Stimulated activated CD4-positive, alpha-beta T cell treated with anti-CD3 and anti-CD28 coated beads, Interleukin-2, amount 100 ng/mL, for 24 hours (primary cell): Measurements from ENCODE around the gene RNF208.

Experiments used
- DNase-seq, 2 donors: peaks; one replicate each; pipeline ENCODE4 v3.0.0-alpha.2; 2020

The RNF208 gene

DNA sequence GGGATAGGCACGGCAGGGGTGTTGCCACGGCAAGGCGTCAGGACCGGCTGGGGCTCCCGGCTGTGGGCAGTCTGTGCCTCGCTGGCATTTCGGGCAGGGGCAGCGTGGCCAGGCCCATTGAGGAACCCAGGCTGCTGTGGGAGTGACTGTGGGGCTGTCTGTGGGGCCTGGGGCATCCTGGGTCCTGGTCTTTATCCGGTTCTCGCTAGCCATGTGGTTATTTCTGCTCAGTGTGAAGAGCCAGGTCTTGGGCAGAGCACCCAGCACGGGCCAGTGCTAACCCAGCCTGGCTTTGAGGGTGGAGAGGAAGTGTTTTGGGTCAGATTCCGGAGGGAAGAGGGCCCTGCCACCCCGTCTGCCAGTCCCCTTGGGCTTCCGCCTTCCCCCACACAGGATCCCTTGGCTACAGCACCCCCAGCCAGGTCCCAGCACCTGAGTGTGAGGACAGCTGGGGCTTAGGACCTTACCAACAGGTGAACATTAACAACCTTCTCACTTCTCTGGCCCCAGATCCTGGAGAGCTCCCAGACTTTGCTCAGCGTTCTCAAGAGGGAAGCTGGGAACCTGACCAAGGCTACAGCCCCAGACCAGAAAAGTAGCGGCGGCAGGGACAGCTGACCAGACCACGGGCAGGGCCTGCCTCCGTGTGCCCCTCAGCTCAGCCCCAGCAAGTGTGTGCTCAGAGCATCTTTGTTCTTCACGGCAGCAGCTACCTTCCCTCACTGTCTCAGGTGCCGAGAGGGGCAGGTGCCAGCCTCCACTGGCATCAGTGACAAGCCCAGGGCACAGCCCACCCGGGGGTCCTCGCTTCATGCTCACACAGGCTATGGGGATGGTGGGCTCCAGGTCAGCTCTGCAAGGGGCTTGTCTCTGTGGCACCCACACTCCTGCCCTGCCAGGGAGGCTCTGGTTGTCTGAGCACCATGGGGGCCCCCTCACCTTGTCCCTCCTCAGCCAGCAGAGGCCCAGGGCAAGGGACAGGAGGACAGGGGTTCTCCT, 32.4 kb downstream of the RNF208 start:
- no peak for DNase-seq

DNA sequence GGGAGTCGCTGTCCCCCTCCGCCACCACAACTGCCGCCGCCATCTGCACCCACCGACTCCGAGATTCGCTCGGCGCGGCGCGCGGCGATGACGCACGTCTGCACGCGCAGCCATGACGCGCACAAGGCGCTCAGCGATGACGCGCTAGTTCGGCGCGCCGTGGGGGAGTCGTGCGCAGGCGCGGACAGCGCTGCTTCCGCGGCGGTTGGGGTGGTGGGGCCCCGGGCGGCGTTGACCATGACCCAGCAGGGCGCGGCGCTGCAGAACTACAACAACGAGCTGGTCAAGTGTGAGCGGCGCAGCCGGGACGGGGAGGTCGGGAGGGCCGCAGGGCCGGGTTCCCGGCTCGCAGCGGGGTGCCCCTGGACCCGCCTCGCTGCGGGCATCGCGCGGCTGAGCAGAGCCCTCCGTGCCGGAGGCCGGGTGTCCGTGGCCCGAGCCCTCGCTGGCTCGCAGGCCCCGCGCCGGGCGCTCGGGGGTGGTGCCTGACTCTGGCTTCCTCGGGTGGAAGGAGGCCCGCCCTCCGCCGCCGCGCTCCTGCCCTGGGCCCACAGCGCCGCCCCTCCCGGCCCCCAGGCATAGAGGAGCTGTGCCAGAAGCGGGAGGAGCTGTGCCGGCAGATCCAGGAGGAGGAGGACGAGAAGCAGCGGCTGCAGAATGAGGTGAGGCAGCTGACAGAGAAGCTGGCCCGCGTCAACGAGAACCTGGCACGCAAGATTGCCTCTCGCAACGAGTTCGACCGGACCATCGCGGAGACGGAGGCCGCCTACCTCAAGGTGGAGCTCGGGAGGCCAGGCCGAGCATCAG, 33.3 kb downstream of the RNF208 start, which contains the start of the genes ANAPC2 and SSNA1:
TSS of gene ANAPC2 (minus strand) at position 71 of the 807 bp plus-strand sequence. CDS start at position 43, 28 bp downstream.
TSS of gene SSNA1 (plus strand) at position 187 of the 807 bp plus-strand sequence. CDS start at position 238, 51 bp downstream.
- DNase-seq, result peak; percentile 93 to 95

DNA sequence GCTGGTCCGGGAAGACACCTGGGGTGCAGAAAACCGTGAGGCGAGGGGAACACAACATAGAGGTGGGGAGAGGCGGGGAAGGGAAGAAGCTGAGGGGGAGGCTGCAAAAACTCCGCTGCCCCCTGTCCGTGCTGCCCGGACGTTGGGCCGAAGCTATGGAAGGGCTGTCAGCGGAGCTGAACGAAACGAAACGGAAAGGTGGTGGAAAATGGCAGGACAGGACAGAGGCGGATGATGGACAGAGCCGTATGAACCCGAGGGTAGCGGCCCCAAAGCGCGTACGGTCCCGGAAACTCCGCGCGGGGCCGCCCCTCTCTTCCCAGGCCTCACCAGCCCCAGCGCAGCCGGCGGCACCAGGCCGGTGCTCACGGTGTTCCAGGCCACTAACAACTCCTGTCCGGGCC, 34.0 kb downstream of the RNF208 start:
- no peak for DNase-seq

DNA sequence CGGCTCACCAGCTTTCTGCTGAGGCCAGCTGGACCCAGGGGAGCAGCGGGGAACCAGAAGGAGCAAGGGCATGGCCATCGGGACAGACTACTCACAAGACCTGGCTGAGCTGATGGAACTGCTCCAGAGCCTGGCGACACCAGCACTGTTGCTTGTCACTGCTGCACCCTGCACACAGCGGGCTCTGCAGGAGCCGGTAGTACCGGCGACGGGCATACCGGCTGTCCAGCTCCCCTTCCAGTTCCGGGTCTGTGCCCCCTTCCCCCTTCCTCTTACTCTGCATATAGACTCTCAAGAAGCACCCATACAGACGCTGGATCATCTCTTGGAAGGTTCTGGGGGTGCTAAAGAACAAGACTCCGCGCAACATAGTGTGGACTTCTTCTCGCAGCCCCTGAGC, 34.7 kb downstream of the RNF208 start:
- DNase-seq, result no peak

DNA sequence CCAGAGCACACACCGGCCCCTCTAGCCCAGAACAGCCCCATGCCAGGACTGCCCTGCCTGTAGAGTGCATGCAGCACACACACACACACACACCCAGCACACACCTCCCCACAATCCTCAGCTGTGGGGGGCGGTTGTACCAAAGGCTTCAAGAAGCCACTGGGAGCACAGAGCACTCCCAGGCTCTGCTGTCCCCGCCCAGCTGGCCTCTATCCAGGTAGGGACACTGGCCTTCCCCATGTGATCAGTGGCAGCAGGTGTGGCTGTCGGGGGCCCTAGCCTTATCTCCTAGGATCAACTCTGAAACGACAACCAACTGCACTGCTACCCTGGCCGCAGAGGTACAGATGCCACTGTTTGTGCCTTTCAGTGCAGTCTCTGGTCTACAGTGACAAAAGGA, 35.7 kb downstream of the RNF208 start:
- no peak for DNase-seq

DNA sequence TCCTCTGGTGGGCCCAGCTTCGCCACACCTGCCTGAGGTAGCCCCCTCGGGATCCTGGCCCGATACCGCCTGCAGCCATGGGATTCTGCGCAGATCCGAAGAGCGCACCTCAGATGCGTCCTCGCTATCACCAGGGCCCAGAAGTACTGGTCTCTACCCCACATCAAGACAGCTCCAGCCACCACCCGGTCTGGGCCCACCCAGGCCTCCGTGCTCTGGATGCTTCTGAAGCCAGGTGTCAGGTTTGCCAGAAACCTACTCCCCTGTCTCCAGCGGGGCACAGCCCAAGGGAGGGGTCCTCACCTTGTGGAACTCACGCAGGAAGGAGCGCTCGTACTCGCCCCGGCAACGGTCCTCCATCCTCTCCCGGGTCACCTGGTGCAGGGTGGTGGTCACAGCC, 36.1 kb downstream of the RNF208 start:
- DNase-seq, result no peak

DNA sequence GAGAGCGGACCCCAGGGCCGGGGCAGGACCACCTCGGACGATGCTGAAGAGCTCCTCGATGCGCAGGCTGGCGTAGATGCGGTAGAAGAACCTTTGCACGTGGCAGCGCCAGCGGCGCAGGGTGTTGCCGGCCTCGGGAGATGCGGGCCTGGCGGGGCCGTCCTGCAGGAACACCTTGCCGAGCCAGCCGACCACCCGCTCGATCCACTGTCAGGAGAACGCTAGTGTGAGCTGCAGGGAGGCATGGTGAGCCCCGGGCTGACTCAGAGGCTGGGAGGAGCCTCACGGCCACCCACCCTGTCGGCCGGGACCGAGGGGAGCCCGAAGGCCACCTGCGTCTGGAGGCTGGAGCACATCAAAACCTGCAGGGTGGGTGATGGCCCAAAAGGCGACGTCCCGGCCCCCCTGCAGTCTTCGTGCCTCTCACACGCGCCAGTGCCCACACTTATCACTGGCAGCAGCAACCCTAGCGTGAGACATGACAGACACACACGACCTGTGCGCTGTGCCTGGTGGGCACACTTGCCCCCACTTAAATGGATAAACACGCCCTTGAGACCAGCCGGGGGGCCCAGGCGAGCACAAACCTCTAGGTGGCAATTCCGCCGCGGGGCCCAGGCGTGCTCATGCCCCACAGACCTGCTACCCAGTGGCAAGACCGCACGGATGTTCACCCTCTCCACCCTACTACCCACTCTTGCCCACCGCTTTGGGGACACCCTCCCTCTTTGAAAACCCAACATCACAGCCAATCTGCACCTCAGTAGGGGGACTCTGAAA, 37.0 kb downstream of the RNF208 start:
- no peak for DNase-seq

DNA sequence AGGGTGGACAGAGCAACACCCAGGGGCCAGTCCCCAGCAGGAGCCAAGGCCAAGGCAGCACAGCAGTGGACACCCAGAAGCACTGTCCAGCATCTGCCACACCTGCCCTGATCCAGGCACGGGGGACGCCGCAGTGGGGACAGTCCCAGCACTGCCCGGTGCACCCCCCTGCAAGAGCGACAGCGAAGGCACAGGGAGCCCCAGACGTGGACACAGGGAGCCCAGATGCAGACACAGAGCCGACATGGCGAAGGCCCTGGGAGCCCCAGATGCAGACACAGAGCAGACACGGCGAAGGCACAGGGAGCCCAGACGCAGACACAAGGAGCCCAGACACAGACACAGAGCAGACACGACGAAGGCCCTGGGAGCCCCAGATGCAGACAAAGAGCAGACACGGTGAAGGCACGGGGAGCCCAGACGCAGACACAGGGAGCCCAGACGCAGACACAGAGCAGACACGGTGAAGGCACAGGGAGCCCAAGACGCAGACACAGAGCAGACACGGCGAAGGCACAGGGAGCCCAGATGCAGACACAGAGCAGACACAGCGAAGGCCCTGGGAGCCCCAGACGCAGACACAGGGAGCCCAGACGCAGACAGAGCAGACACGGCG, 38.0 kb downstream of the RNF208 start:
- no peak for DNase-seq

DNA sequence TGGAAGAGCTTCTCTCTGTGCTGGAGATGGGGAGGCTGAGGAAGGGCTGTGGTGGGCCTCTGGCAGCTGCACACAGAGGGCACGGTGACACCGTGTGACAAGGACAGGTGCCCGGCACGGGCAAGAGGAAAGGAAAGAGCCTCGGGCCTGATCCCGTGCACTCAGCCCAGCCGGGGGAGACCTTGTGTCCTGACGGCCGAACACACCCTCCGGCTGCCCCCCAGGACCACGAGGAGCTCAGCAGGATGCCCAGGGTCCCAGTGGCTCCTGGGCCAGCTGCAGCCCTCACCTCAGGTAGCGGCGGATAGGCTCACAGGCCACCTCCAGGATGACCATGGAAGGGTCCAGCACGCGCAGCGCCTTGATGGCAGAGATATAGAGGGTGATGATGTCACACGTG, 39.2 kb downstream of the RNF208 start:
- no peak for DNase-seq

DNA sequence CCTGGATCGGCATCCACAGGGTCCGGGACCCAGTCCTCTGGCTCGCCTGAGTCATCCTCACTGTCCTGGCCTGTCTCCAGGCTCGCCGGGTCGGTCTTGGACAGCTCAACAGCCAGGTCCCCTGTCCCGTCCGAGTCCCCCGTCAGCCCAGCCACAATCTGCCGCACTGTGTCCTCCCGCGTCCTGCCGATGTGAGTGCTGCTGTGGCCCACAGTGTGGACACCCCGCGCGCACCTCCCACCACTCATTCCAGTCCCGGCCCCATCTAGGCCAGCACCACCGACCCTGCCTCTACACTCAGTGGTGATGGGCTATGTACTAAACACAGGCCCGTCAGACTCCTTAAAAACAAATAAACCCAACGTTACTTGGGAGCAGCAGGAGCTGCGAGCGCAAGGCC, 40.4 kb downstream of the RNF208 start:
- no peak for DNase-seq

DNA sequence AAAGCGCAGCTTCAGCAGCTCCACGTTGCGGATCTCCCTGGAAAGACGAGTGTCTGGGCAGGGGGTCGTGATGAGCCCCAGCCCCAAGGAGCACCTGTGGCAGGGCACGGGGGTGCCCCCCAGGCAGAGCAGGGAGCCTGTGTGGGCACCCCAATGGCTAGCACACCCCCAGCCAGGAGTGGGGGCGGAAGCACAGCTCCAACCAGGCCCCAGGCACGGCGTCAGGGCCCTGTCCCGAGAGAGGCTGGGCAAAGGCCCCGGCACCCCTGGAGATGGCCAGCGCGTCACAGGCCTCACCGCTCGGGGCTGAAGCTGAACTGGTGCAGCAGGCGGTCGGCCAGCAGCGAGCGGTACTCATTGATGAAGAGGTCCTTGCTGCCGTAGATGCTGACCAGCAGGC, 41.5 kb downstream of the RNF208 start:
- DNase-seq, result no peak

DNA sequence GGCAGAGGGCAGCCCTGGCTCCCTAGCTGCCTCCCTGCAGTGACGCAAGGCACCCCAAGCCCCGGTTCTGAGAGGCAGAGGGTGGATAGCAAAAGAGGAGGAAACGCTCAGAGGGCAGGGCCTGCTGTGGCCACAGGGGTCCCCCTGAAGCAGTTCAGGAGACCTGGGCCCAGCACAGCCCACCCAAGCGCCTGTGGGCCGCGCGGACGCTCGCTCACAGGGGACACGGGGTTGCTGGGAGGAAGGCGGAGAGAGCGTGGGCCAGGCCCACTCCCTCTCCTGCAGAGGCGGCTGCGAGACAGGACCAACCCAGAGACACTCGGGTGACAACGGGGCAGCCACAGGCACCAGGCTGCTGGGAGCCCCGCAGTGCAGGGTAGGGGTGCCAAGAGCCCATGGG, 42.3 kb downstream of the RNF208 start:
- DNase-seq, result no peak

DNA sequence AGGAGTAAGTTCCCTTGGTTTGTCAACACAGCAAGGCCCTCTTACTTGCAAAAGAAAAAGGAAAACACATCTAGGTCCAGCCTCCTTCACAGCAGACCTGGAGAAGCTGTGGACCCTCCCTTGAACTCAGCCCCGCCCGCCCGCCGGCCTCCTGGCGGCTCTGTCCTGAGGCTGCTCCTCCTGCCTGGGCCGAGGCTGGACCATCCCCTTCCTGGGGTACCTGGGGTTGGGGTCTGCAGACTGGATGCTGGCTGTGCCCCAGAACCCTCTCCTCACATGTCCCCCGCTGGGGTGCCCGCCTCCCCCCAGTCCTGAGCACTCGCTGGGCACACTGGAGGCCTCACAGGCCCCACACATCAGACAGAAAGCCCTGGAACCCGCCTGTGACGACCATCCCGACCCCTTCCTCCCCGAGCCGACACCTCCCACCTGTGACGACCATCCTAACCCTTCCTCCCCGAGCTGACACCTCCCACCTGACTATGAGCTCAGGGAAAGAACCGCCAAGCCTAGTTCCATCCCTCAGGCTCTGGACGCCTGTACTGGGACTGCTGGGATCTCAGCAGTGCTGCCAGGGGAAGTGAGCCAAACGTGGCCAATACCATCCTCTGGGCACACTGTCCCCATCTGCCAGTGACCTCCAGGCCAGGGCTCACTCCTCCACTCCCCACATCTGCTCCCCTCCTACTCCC, 43.0 kb downstream of the RNF208 start:
- no peak for DNase-seq

DNA sequence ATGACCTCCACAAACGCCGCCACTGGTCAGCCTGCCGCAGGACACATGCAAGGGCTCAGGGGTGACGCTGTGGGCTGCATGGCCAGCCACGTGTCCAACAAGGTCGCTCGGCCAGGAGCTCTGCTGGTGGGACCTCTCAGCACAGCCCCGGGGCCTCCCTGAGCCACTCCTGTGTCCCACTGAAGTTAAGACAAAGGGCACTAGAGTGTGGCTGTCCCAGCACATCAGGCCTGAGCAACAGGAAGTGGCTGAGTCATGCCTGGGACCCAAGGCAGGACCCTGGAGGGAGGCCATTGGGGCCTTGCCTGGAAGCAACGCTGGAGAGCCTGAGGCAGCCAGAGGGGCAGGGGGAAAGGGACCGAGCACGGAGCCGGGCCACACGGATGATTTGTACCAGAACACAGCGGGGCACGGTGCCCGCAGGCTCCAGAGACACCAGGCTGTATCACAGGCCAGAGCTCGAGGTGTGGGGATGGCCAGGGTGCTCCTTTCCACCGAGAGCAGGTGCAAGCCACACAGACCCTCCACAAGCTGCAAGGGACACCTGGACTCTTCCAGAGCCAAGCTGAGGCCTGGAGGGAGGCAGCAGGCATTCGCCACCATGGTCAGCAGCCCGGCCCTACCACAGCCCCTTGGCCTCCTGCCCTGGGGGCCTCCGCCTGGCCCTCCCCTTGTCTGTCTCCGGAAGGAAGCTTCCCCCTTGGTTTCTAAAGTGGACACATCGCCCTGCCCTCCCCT, 43.7 kb downstream of the RNF208 start:
- DNase-seq, result no peak

DNA sequence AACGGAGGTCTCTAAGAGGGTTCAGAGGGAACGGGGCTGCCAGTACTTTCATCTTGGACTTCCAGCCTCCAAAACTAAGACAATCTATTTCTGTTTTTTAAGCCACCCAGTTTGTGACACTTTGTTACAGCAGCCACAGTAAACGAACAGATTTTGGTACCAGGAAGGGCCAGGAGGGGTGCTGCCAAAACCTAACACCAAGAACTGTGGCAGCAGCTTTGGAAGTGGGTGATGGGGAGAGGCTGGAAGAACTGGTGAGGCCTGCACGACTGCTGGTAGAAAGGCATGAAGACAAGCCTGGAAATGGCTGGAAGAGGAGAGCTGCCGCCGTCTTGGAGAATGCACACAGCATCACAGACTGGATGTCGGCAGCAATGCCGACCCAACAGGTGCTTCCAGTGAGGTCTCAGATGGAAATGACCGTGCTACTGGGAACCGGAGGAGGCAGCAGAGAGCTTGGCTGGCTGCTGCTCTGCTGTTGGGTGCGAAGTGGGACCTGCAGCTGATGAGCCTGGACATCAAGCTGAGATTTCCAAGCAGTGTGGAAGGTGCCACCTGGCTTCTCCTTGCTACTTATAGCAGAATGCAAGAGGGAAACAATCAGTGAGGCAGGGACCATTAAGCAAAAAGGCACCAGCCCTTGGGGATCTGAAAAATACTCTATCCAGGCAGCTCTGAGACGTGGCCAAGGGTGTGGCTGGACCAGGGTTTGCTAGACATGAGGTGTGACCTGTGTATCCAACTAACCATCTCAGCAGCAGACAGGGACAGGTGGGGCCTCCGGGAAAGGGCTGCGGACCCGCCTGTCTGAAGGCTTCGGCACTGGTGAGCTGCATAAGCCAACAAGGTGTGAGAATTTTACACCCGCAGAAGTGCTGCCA, 45.5 kb downstream of the RNF208 start:
- DNase-seq, result peak in 1 of 2 donors; percentile 36

DNA sequence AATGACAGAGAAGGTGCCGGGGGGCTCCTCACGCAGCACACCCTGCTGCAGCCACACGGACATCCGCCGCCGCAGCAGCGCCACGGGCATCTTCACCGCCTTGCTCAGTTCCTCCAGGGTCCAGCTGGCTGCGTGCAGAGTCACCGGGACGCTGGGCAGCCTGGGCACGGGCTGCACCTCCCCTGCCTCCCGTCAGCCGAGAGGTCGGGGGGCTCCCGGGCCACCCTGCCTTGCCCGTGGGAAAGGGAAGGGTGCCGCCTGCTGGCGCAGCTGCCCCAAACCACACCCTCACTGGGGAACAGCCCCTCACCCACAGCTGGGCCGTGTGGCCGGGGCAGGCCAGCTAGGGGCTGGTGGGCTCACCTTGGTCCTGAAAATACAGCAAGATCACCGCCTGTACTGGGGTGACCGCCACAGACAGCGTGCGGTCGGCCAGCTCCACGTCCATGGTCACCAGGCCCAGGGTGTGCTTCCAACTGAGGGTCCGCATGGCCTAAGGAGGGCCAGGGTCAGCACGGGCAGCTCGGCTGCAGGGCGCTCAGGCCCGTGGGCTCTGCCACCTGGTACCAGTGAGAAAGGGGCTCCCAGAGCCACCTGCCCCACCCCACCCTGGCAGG, 46.6 kb downstream of the RNF208 start:
- no peak for DNase-seq

DNA sequence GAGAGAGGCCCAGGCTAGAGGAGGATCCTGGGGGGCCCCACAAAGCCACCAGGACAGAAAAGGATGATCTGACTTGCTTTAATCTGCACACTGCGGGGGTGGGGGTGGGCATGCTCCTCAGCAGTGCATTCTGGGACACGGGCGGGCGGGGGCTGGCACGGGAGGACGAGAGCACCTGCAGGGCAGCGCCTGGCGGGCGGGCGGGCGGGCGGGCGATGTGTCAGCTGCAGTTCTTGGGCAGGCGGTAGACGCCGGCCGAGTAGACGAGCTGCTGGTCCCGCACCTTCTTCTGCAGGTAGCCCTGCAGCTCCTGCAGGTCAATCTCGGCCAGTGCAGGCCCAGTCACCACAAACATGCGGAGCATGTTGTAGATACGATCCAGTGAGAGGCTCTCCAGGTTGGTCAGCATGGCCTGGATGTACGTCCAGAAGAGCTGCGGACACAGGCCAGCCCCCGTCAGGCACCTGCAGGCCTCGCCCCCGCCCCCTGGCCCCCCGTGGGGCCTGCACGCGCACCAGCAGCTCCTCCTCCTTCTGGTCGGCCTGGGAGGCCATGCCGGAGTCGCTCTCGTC, 47.2 kb downstream of the RNF208 start:
- DNase-seq, result no peak

DNA sequence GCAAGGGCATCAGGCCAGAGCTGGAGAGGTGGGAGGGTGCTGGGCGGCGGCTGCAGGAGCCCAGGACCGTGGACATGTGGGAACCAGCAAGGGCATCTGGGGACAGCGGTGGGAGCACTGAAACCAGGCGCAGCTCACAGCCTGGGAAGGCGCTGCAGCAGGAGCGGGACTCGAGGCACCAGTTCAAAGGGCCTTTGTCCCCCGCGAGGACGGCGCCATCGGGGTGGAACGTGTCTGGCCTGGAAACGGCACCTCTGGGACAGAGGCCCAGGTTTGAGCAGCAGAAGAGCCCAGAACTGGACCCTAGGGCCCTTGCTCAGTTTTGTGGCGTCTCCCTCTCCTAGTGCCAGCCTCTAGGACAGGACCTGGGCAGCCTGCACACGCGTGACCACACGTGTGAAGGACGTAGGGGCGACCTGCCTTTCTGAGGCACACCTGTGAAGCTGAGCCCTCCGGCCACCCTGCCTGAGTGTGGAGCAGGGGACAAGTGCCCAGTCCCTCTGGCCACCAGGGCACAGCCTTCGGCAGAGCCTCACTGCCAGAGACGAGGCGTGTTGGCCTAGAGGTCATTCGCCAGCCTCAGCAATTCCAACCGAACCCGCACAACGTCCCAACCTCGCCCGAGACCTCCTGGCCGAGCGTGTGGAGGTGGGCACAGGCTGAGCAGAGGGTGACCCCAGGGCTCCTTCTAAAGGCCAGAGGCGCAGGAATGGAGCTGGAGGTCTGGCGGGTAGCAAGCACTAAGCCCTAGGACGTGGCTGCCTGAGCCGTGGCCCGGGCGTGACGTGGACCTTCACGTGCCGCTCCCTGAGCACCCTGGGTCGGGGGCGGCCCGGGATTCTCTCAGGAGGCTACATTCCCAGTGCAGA, 48.0 kb downstream of the RNF208 start:
- DNase-seq, result no peak
